PFSK-1 (cell line): ENCODE results near the gene PRDM16.

Experiments
- FOXP2 ChIP-seq: optimal IDR thresholded peaks from 2 replicates; pipeline ENCODE3; 2011; ENCODE audit warnings: borderline replicate concordance, control low read depth, inconsistent platforms; ENCODE audit not compliant: insufficient read depth; ENCODE audit errors: extremely low read length, extremely low read depth
- POLR2AphosphoS5 ChIP-seq: IDR thresholded peaks from 2 replicates; pipeline ENCODE4 v1.6.1; 2012; ENCODE audit warnings: low read depth, mild to moderate bottlenecking, control low read depth, low read length, moderate library complexity
- REST ChIP-seq, 2 experiments: IDR thresholded peaks; 2 replicates each; pipeline versions ENCODE4 v1.6.1 to v1.8.0; 2011 to 2012; ENCODE audit warnings: low read depth in 2 of 2, low read length in 2 of 2, control low read depth in 1 of 2, inconsistent platforms in 1 of 2, mild to moderate bottlenecking in 1 of 2, moderate library complexity in 1 of 2; ENCODE audit not compliant: insufficient read depth in 1 of 2
- SIN3A ChIP-seq: IDR thresholded peaks from 2 replicates; pipeline ENCODE4 v1.6.1; 2012; ENCODE audit warnings: mild to moderate bottlenecking, low read length, moderate library complexity, borderline replicate concordance; ENCODE audit not compliant: insufficient read depth
- TAF1 ChIP-seq: IDR thresholded peaks from 2 replicates; pipeline ENCODE4 v1.6.1; 2012; ENCODE audit warnings: low read length, control low read depth, borderline replicate concordance; ENCODE audit not compliant: insufficient read depth

DNA sequence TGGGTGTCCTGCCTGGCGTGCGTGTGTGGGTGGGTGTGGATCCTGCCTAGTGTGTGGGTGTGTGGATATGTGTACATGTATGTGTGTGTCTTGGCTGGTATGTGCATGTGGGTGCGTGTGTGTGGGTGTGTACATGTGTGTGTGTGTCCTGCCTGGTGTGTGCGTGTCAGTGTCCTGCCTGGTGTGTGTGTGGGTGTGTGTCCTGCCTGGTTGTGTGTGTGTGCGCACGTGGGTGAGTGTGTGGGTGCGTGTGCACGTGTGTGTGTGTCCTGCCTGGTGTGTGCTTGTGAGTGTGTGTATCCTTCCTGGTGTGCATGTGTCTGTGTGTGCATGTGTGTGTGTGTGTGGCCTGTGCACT lies 60.1 kb downstream of the PRDM16 start:
- TF ChIP-seq REST (IDR thresholded peaks at IDR 0.05; ENCODE audit: insufficient read depth in 1 of 2, low read depth in 2 of 2, low read length in 2 of 2) (no peak), POLR2AphosphoS5 (no peak), SIN3A (no peak), TAF1 (no peak), FOXP2 (no peak)
